ENCODE data around the gene DCST2.

DCST2 gene

GRCh38 chr1:154974102-154974807, 59.3 kb downstream of the DCST2 start, which contains the start of gene CKS1B:
TSS of gene CKS1B (plus strand) at chr1:154974681. CDS start at chr1:154974746, 65 bp downstream.
- peak; percentile 97 to 100 (median 98) for DNase-seq

- DNase-seq: peak; percentile 66 to 92 (median 80)
Observed at GRCh38 chr1:154973344-154974101, 60.1 kb downstream of the DCST2 start.

GRCh38 chr1:154972517-154973343, 60.9 kb downstream of the DCST2 start:
- peak in 1 of 6 experiments; percentile 6 for DNase-seq

GRCh38 chr1:154972213-154972516, 61.4 kb downstream of the DCST2 start:
- no peak for DNase-seq

GRCh38 chr1:154971341-154971998, 62.1 kb downstream of the DCST2 start:
- no peak for DNase-seq

- DNase-seq: peak in 1 of 6 experiments; percentile 9
Observed at GRCh38 chr1:154970631-154971340, 62.8 kb downstream of the DCST2 start, which contains the start of gene SHC1. TSS of gene SHC1 (minus strand) at chr1:154970747. CDS start at chr1:154970526, 221 bp downstream.

- no peak for DNase-seq
Observed at GRCh38 chr1:154969860-154970452, 63.6 kb downstream of the DCST2 start.

GRCh38 chr1:154969246-154969645, 64.3 kb downstream of the DCST2 start:
- DNase-seq: no peak

GRCh38 chr1:154968731-154969130, 64.8 kb downstream of the DCST2 start:
- no peak for DNase-seq
